Amygdala (tissue), 56 donors: ENCODE data around the gene AGTPBP1.
"Not testable (repeated sequence)": the region's sequence is repeated elsewhere in the genome, so short reads cannot be mapped to it uniquely, and the experiment has no call there.

ENCODE experiments used
- DNase-seq, 56 donors: peaks; one replicate each; lab custom pipeline; 2025; lab: John Stamatoyannopoulos, UW

AGTPBP1 gene

GRCh38 chr9:85741875-85742596 is at the start of gene AGTPBP1:
Gene AGTPBP1, minus strand, starts transcription at chr9:85741954. Its CDS starts 29,421 bp downstream, at chr9:85712533.
- DNase-seq = peak; percentile 28 to 97 (median 82)

- DNase-seq = not testable (repeated sequence)
Measured at GRCh38 chr9:85786116-85786515, 44.4 kb upstream of the AGTPBP1 start.

- DNase-seq = not testable (repeated sequence)
Measured at GRCh38 chr9:85773844-85774243, 32.1 kb upstream of the AGTPBP1 start.

GRCh38 chr9:85761802-85762201 is 20.0 kb upstream of the AGTPBP1 start:
- not testable (repeated sequence) for DNase-seq

GRCh38 chr9:85757716-85758115 is 16.0 kb upstream of the AGTPBP1 start:
- not testable (repeated sequence) for DNase-seq

- DNase-seq = not testable (repeated sequence)
Measured at GRCh38 chr9:85756216-85756615, 14.5 kb upstream of the AGTPBP1 start.

- no peak for DNase-seq
Measured at GRCh38 chr9:85746309-85746708, 4.6 kb upstream of the AGTPBP1 start.

- DNase-seq = no peak
Measured at GRCh38 chr9:85745203-85745602, 3.4 kb upstream of the AGTPBP1 start.

GRCh38 chr9:85744480-85744879 is 2.7 kb upstream of the AGTPBP1 start:
- DNase-seq = no peak

GRCh38 chr9:85743275-85744128 is 1.7 kb upstream of the AGTPBP1 start:
- DNase-seq = no peak

- no peak for DNase-seq
Measured at GRCh38 chr9:85742597-85742936, 813 bp upstream of the AGTPBP1 start.

- peak in 32 of 56 donors; percentile 12 to 66 (median 40) for DNase-seq
Measured at GRCh38 chr9:85741095-85741874, 469 bp downstream of the AGTPBP1 start.

GRCh38 chr9:85740787-85741094 is 1.0 kb downstream of the AGTPBP1 start:
- peak in 1 of 56 donors; percentile 39 for DNase-seq

GRCh38 chr9:85738509-85738908 is 3.2 kb downstream of the AGTPBP1 start:
- no peak for DNase-seq

GRCh38 chr9:85737671-85738070 is 4.1 kb downstream of the AGTPBP1 start:
- DNase-seq = no peak

GRCh38 chr9:85730916-85731630 is 10.7 kb downstream of the AGTPBP1 start:
- no peak for DNase-seq

GRCh38 chr9:85729882-85730281 is 11.9 kb downstream of the AGTPBP1 start:
- no peak for DNase-seq

- DNase-seq = no peak
Measured at GRCh38 chr9:85727500-85727899, 14.3 kb downstream of the AGTPBP1 start.

GRCh38 chr9:85726737-85727136 is 15.0 kb downstream of the AGTPBP1 start:
- DNase-seq = no peak

GRCh38 chr9:85723215-85723614 is 18.5 kb downstream of the AGTPBP1 start:
- peak in 19 of 56 donors; percentile 1 to 54 (median 21) for DNase-seq
